NCI-H510A (cell line): ENCODE results near the gene NEDD4L.
"Not testable (repeated sequence)": the region's sequence is repeated elsewhere in the genome, so short reads cannot be mapped to it uniquely, and the experiment has no call there.

Source experiments
- DNase-seq: peaks from one replicate; lab custom pipeline; 2025; lab: John Stamatoyannopoulos, UW

The NEDD4L gene

GRCh38 chr18:58418361-58418760, 374.3 kb downstream of the NEDD4L start:
- no peak for DNase-seq

- no peak for DNase-seq
Observed at GRCh38 chr18:58419587-58420199, 375.7 kb downstream of the NEDD4L start.

- no peak for DNase-seq
Observed at GRCh38 chr18:58426611-58427010, 382.6 kb downstream of the NEDD4L start.

GRCh38 chr18:58427321-58427720, 383.3 kb downstream of the NEDD4L start:
- DNase-seq = no peak

GRCh38 chr18:58429442-58429841, 385.4 kb downstream of the NEDD4L start:
- no peak for DNase-seq

- no peak for DNase-seq
Observed at GRCh38 chr18:58431215-58431614, 387.2 kb downstream of the NEDD4L start.

- no peak for DNase-seq
Observed at GRCh38 chr18:58432050-58432727, 388.2 kb downstream of the NEDD4L start.

- DNase-seq = not testable (repeated sequence)
Observed at GRCh38 chr18:58435221-58436005, 391.4 kb downstream of the NEDD4L start.

- no peak for DNase-seq
Observed at GRCh38 chr18:58438161-58438957, 394.3 kb downstream of the NEDD4L start.

- DNase-seq = no peak
Observed at GRCh38 chr18:58438958-58439300, 394.9 kb downstream of the NEDD4L start.

- DNase-seq = no peak
Observed at GRCh38 chr18:58443671-58444070, 399.6 kb downstream of the NEDD4L start.

- DNase-seq = no peak
Observed at GRCh38 chr18:58446391-58447060, 402.5 kb downstream of the NEDD4L start.

GRCh38 chr18:58447402-58448095, 403.5 kb downstream of the NEDD4L start:
- DNase-seq = no peak

GRCh38 chr18:58449464-58449863, 405.4 kb downstream of the NEDD4L start:
- DNase-seq = no peak
